WTC11 (cell line): ENCODE data around the gene DDX10. TPM values are rescaled to one million over a fixed set of nuclear protein-coding genes. Genes with fewer than 3 reads are reported as not detected.

Source experiments
- ATAC-seq: fragments of 200-7000 bp; cut with Tn5 transposase; 2 replicates; pipeline ENCODE4 v1.10.0; 2021; ENCODE audit warnings: mild to moderate bottlenecking, moderate library complexity
- CTCF ChIA-PET: fragments of 300-600 bp; sonication (Branson Sonifier 250); formaldehyde crosslinking; loops from one replicate; lab custom pipeline; 2021; ENCODE audit warnings: antibody characterized with exemption; lab: Charles Lee
- POLR2A ChIA-PET: fragments of 350-600 bp; sonication (Branson Sonifier 250); formaldehyde crosslinking; loops from one replicate; lab custom pipeline; 2021; ENCODE audit warnings: antibody characterized with exemption; lab: Charles Lee
- DNase-seq: peaks from one replicate; pipeline ENCODE4 v3.0.0; 2021; ENCODE audit warnings: low spot score
- H3K27ac Mint-ChIP-seq: 2 replicates; pipeline ENCODE4 v1.8.0; 2021; ENCODE audit warnings: mixed read lengths
- H3K27me3 Mint-ChIP-seq: 2 replicates; pipeline ENCODE4 v1.8.0; 2021; ENCODE audit warnings: low read depth, mild to moderate bottlenecking, moderate library complexity, mixed read lengths
- H3K36me3 Mint-ChIP-seq: 2 replicates; pipeline ENCODE4 v1.8.0; 2021; ENCODE audit warnings: mixed read lengths
- H3K4me1 Mint-ChIP-seq: 2 replicates; pipeline ENCODE4 v1.8.0; 2022; ENCODE audit warnings: mixed read lengths
- H3K4me3 Mint-ChIP-seq: 2 replicates; pipeline ENCODE4 v1.8.0; 2021; ENCODE audit warnings: mild to moderate bottlenecking, moderate library complexity, mixed read lengths
- H3K9me3 Mint-ChIP-seq: 2 replicates; pipeline ENCODE4 v1.8.0; 2021; ENCODE audit warnings: mixed read lengths
- ARID4B ChIP-seq: sonication (generic); formaldehyde crosslinking; IDR thresholded peaks from 2 replicates; pipeline ENCODE4 v1.8.0; 2023; ENCODE audit warnings: missing genetic modification reagents, mild to moderate bottlenecking, borderline replicate concordance
- CREB1 ChIP-seq: sonication (generic); formaldehyde crosslinking; IDR thresholded peaks from 2 replicates; pipeline ENCODE4 v1.8.0; 2023; ENCODE audit warnings: mild to moderate bottlenecking, missing genetic modification reagents
- E2F1 ChIP-seq: sonication (generic); formaldehyde crosslinking; IDR thresholded peaks from 2 replicates; pipeline ENCODE4 v1.8.0; 2022; ENCODE audit warnings: mild to moderate bottlenecking, missing genetic modification reagents
- ESRRA ChIP-seq: sonication (generic); formaldehyde crosslinking; IDR thresholded peaks from 2 replicates; pipeline ENCODE4 v1.8.1; 2022; ENCODE audit warnings: mild to moderate bottlenecking, missing genetic modification reagents, borderline replicate concordance
- IRF1 ChIP-seq: sonication (generic); formaldehyde crosslinking; IDR thresholded peaks from 2 replicates; pipeline ENCODE4 v1.8.0; 2023; ENCODE audit warnings: missing genetic modification reagents
- KAT7 ChIP-seq: sonication (generic); formaldehyde crosslinking; IDR thresholded peaks from 2 replicates; pipeline ENCODE4 v1.8.1; 2023; ENCODE audit warnings: missing genetic modification reagents, mild to moderate bottlenecking, borderline replicate concordance
- NFYB ChIP-seq: sonication (generic); formaldehyde crosslinking; conservative IDR thresholded peaks from 2 replicates; pipeline ENCODE4 v1.8.0; 2022; ENCODE audit warnings: low read depth, missing genetic modification reagents
- PREB ChIP-seq: sonication (generic); formaldehyde crosslinking; IDR thresholded peaks from 2 replicates; pipeline ENCODE4 v1.8.1; 2022; ENCODE audit warnings: mild to moderate bottlenecking, missing genetic modification reagents, moderate library complexity, borderline replicate concordance
- ZNF138 ChIP-seq: sonication (generic); formaldehyde crosslinking; conservative IDR thresholded peaks from 2 replicates; pipeline ENCODE4 v1.8.1; 2022; ENCODE audit warnings: mild to moderate bottlenecking, moderate library complexity, missing genetic modification reagents
- ZNF232 ChIP-seq: sonication (generic); formaldehyde crosslinking; IDR thresholded peaks from 2 replicates; pipeline ENCODE4 v1.8.0; 2022; ENCODE audit warnings: mild to moderate bottlenecking, missing genetic modification reagents
- ZNF396 ChIP-seq: fragments of 250-450 bp; sonication (Bioruptor Pico); IDR thresholded peaks from 2 replicates; pipeline ENCODE4 v1.8.0; 2021; ENCODE audit warnings: mild to moderate bottlenecking, moderate library complexity, borderline replicate concordance
- ZNF532 ChIP-seq: fragments of 250-450 bp; sonication (Bioruptor Pico); IDR thresholded peaks from 2 replicates; pipeline ENCODE4 v1.9.0; 2021; ENCODE audit warnings: mild to moderate bottlenecking, borderline replicate concordance
- total RNA-seq: library from RNA; stranded (reverse); gene quantifications from 3 replicates; pipeline ENCODE4 v1.2.3, GENCODE V29; 2021
- TF ChIP-seq, protein P1 (sequence below): fragments of 250-450 bp; sonication (Bioruptor Pico); IDR thresholded peaks from 2 replicates; pipeline ENCODE4 v1.9.0; 2021; ENCODE audit warnings: moderate library complexity, mild to moderate bottlenecking, inconsistent platforms, borderline replicate concordance
- TF ChIP-seq, protein P2 (sequence below): sonication (generic); formaldehyde crosslinking; IDR thresholded peaks from 2 replicates; pipeline ENCODE4 v1.8.0; 2022; ENCODE audit warnings: mild to moderate bottlenecking, missing genetic modification reagents
- TF ChIP-seq, protein P3 (sequence below): sonication (generic); formaldehyde crosslinking; conservative IDR thresholded peaks from 2 replicates; pipeline ENCODE4 v1.8.1; 2022; ENCODE audit warnings: mild to moderate bottlenecking, missing genetic modification reagents
- TF ChIP-seq, protein P4 (sequence below): sonication (generic); formaldehyde crosslinking; IDR thresholded peaks from 2 replicates; pipeline ENCODE4 v1.8.1; 2023; ENCODE audit warnings: mild to moderate bottlenecking, moderate library complexity, missing genetic modification reagents

DDX10 gene
- total RNA-seq, 1 experiment from 2014 or later = 56.8 TPM

GRCh38 chr11:108929241-108929640 lies 264.4 kb downstream of the DDX10 start:
- TF ChIP-seq, protein P1, sequence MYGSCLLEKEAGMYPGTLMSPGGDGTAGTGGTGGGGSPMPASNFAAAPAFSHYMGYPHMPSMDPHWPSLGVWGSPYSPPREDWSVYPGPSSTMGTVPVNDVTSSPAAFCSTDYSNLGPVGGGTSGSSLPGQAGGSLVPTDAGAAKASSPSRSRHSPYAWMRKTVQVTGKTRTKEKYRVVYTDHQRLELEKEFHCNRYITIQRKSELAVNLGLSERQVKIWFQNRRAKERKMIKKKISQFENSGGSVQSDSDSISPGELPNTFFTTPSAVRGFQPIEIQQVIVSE = no peak
- no peak for TF ChIP-seq ZNF532 (CRISPR knock-in tag)
- TF ChIP-seq, protein P2, sequence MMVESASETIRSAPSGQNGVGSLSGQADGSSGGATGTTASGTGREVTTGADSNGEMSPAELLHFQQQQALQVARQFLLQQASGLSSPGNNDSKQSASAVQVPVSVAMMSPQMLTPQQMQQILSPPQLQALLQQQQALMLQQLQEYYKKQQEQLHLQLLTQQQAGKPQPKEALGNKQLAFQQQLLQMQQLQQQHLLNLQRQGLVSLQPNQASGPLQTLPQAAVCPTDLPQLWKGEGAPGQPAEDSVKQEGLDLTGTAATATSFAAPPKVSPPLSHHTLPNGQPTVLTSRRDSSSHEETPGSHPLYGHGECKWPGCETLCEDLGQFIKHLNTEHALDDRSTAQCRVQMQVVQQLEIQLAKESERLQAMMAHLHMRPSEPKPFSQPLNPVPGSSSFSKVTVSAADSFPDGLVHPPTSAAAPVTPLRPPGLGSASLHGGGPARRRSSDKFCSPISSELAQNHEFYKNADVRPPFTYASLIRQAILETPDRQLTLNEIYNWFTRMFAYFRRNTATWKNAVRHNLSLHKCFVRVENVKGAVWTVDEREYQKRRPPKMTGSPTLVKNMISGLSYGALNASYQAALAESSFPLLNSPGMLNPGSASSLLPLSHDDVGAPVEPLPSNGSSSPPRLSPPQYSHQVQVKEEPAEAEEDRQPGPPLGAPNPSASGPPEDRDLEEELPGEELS (CRISPR knock-in tag) = no peak
- TF ChIP-seq ZNF138 (CRISPR knock-in tag) = no peak
- TF ChIP-seq E2F1 (CRISPR knock-in tag) = no peak
- TF ChIP-seq, protein P3, sequence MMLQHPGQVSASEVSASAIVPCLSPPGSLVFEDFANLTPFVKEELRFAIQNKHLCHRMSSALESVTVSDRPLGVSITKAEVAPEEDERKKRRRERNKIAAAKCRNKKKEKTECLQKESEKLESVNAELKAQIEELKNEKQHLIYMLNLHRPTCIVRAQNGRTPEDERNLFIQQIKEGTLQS (CRISPR knock-in tag) = no peak
- no peak for TF ChIP-seq CREB1 (CRISPR knock-in tag)
- no peak for TF ChIP-seq ARID4B
- TF ChIP-seq, all 79 proteins: peak for 0
- no peak overlapping the region for H3K4me3 Mint-ChIP-seq
- no peaks in the 10 kb centered on the region for H3K36me3 Mint-ChIP-seq
- ChIA-PET CTCF (no interaction called here), POLR2A (no interaction called here)
- ATAC-seq = no peak
- peak overlapping the region; percentile 12; the same call in 1 of the 2 replicates for H3K27ac Mint-ChIP-seq
- H3K27me3 Mint-ChIP-seq = no peaks in the 10 kb centered on the region
- DNase-seq = no peak
- peaks cover 35% of the 10 kb centered on the region for H3K4me1 Mint-ChIP-seq
- no peaks in the 10 kb centered on the region for H3K9me3 Mint-ChIP-seq

DNA sequence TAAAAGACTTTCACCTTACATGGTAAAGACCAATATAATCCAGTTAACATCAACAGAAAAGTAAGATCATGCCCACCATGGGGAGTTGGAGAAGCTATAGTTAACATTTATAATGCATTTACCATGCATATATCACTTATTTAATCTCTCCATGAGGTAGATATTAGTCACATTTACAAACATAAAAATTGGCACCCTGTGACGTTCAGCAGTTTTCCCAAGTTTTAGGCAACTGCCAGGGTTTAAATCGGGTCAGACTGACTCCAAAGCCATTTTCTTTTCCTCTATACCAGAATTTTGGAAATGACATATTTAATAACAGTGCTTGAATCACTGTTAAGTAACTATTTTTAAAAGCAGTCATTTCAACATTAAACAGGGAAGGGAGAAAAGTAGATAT lies 266.3 kb downstream of the DDX10 start:
- ATAC-seq = no peak
- no peak for TF ChIP-seq ESRRA (CRISPR knock-in tag)
- no peak for TF ChIP-seq ZNF232 (CRISPR knock-in tag)
- no peak for TF ChIP-seq IRF1 (CRISPR knock-in tag)
- TF ChIP-seq ZNF396 (CRISPR knock-in tag) = no peak
- no peak for TF ChIP-seq KAT7 (CRISPR knock-in tag)
- TF ChIP-seq, protein P4, sequence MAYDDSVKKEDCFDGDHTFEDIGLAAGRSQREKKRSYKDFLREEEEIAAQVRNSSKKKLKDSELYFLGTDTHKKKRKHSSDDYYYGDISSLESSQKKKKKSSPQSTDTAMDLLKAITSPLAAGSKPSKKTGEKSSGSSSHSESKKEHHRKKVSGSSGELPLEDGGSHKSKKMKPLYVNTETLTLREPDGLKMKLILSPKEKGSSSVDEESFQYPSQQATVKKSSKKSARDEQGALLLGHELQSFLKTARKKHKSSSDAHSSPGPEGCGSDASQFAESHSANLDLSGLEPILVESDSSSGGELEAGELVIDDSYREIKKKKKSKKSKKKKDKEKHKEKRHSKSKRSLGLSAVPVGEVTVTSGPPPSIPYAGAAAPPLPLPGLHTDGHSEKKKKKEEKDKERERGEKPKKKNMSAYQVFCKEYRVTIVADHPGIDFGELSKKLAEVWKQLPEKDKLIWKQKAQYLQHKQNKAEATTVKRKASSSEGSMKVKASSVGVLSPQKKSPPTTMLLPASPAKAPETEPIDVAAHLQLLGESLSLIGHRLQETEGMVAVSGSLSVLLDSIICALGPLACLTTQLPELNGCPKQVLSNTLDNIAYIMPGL (CRISPR knock-in tag) = no peak
- no peak for TF ChIP-seq PREB (CRISPR knock-in tag)
- TF ChIP-seq E2F1 (CRISPR knock-in tag) = no peak
- TF ChIP-seq NFYB = no peak

More for the DNA sequence above, 266.3 kb downstream of the DDX10 start:
- DNase-seq = no peak
- Mint-ChIP-seq H3K4me1 (peaks cover 40% of the 10 kb centered on the region), H3K9me3 (no peaks in the 10 kb centered on the region), H3K4me3 (no peak overlapping the region), H3K27me3 (no peaks in the 10 kb centered on the region), H3K36me3 (no peaks in the 10 kb centered on the region), H3K27ac (no peak overlapping the region)
- ChIA-PET CTCF (no interaction called here), POLR2A (no interaction called here)
